HCT116 (cell line): Measurements from ENCODE around the gene ACTL9. TPM values are rescaled to one million over a fixed set of nuclear protein-coding genes. Genes with fewer than 3 reads are reported as not detected.

ENCODE experiments used
- ATAC-seq: fragments of 200-7000 bp; cut with Tn5 transposase; 2 replicates; pipeline ENCODE4 v1.9.1; 2020; ENCODE audit warnings: mild to moderate bottlenecking, moderate library complexity
- BruUV-seq: library from RNA; stranded (reverse); fragments of 400-500 nt; replicated peaks from 2 replicates; lab custom pipeline; 2021; lab: Mats Ljungman, UMichigan
- CTCF ChIA-PET: fragments of 300-600 bp; sonication (Branson Sonifier 250); formaldehyde crosslinking; loops from one replicate; lab custom pipeline; 2021; ENCODE audit warnings: antibody characterized with exemption; lab: Charles Lee
- POLR2A ChIA-PET: fragments of 300-600, 350-600 bp; sonication (Branson Sonifier 250); formaldehyde crosslinking; loops from one replicate; lab custom pipeline; 2021; ENCODE audit warnings: antibody characterized with exemption; lab: Charles Lee
- RAD21 ChIA-PET, 2 experiments: fragments of 300-600 bp; sonication (Branson Sonifier 250); formaldehyde crosslinking; loops; one replicate each; lab custom pipeline; 2023; ENCODE audit warnings: low total read pairs in 2 of 2; ENCODE audit not compliant: uncharacterized antibody in 2 of 2, unreplicated experiment in 2 of 2, low non-redundant PET in 1 of 2; lab: Charles Lee
- DNase-seq: peaks from one replicate; pipeline ENCODE4 v3.0.0-alpha.2; 2010; ENCODE audit warnings: low read depth, low spot score
- H2AFZ ChIP-seq: fragments of 200-600 bp; shearing (Covaris generic), sonication (generic); 2 replicates; pipeline ENCODE4 v1.6.1; 2017; ENCODE audit warnings: low read depth, mixed run types, mixed read lengths, antibody characterized with exemption, low read length; ENCODE audit not compliant: poor library complexity, severe bottlenecking
- H3K27ac ChIP-seq: 2 replicates; pipeline ENCODE4 v1.5.1; 2012; ENCODE audit warnings: low read depth, low read length
- H3K27me3 ChIP-seq: fragments of 200-600 bp; sonication (generic); 2 replicates; pipeline ENCODE4 v1.6.1; 2016; ENCODE audit warnings: mixed run types, low read length, mixed read lengths; ENCODE audit not compliant: insufficient read depth
- H3K36me3 ChIP-seq, 2 experiments: fragments of 200-500 bp in 1 of 2; fragments of 200-600 bp in 1 of 2; sonication (Bioruptor generic) in 1 of 2; sonication (generic) in 1 of 2; 2 replicates each; pipeline versions ENCODE4 v1.5.1 to v1.6.1; 2014 to 2016; ENCODE audit warnings: low read length in 2 of 2, inconsistent platforms in 1 of 2, mixed read lengths in 1 of 2, mixed run types in 1 of 2; ENCODE audit not compliant: insufficient read depth in 2 of 2, control insufficient read depth in 1 of 2
- H3K4me1 ChIP-seq, 2 experiments: fragments of 200-600 bp in 1 of 2; sonication (generic) in 1 of 2; 2 replicates each; pipeline versions ENCODE4 v1.5.1 to v1.6.1; 2012 to 2017; ENCODE audit warnings: low read length in 2 of 2, inconsistent platforms in 1 of 2, mild to moderate bottlenecking in 1 of 2, mixed read lengths in 1 of 2, mixed run types in 1 of 2, moderate library complexity in 1 of 2; ENCODE audit not compliant: insufficient read depth in 2 of 2, control insufficient read depth in 1 of 2
- H3K4me2 ChIP-seq: fragments of 200-600 bp; sonication (generic); 2 replicates; pipeline ENCODE4 v1.6.1; 2017; ENCODE audit warnings: mixed run types, low read length, mixed read lengths
- H3K4me3 ChIP-seq, 2 experiments: fragments of 200-600 bp in 1 of 2; sonication (generic) in 1 of 2; replicated peaks in 1 of 2; 2 replicates each; pipeline ENCODE4 v1.5.1; 2011 to 2016; ENCODE audit warnings: low read length in 2 of 2, control low read depth in 1 of 2, low read depth in 1 of 2, mild to moderate bottlenecking in 1 of 2, mixed read lengths in 1 of 2, mixed run types in 1 of 2
- H3K79me2 ChIP-seq: fragments of 200-600 bp; sonication (generic); 2 replicates; pipeline ENCODE4 v1.6.1; 2017; ENCODE audit warnings: mild to moderate bottlenecking, mixed run types, low read length, moderate library complexity, mixed read lengths; ENCODE audit not compliant: insufficient read depth
- H3K9ac ChIP-seq: fragments of 200-600 bp; sonication (generic); 2 replicates; pipeline ENCODE4 v1.6.1; 2016; ENCODE audit warnings: low read length, mixed read lengths
- H3K9me2 ChIP-seq: fragments of 200-600 bp; sonication (generic), shearing (Covaris generic); 2 replicates; pipeline ENCODE4 v1.6.1; 2017; ENCODE audit warnings: mixed run types, mild to moderate bottlenecking, moderate library complexity; ENCODE audit not compliant: insufficient read depth
- H3K9me3 ChIP-seq, 2 experiments: fragments of 200-500 bp in 1 of 2; fragments of 200-600 bp in 1 of 2; sonication (Bioruptor generic) in 1 of 2; sonication (generic) in 1 of 2; 2 replicates each; pipeline ENCODE4 v1.6.1; 2014 to 2017; ENCODE audit warnings: low read length in 2 of 2, mixed read lengths in 2 of 2, inconsistent platforms in 1 of 2, low read depth in 1 of 2, mild to moderate bottlenecking in 1 of 2, mixed run types in 1 of 2, moderate library complexity in 1 of 2; ENCODE audit not compliant: control insufficient read depth in 1 of 2, insufficient read depth in 1 of 2
- H4K20me1 ChIP-seq: fragments of 200-600 bp; sonication (generic), shearing (Covaris generic); 2 replicates; pipeline ENCODE4 v1.6.1; 2017; ENCODE audit warnings: mixed run types, mild to moderate bottlenecking, moderate library complexity; ENCODE audit not compliant: insufficient read depth
- CBX3 ChIP-seq: IDR thresholded peaks from 2 replicates; pipeline ENCODE4 v1.6.1; 2012; ENCODE audit warnings: low read depth
- CEBPB ChIP-seq: IDR thresholded peaks from 2 replicates; pipeline ENCODE4 v1.6.1; 2012; ENCODE audit warnings: low read depth
- EGR1 ChIP-seq: IDR thresholded peaks from 2 replicates; pipeline ENCODE4 v1.6.1; 2012; ENCODE audit warnings: low read depth
- ELF1 ChIP-seq: IDR thresholded peaks from 2 replicates; pipeline ENCODE4 v1.6.1; 2012; ENCODE audit warnings: low read depth, borderline replicate concordance
- EZH2phosphoT487 ChIP-seq: fragments of 200-600 bp; IDR thresholded peaks from 2 replicates; pipeline ENCODE4 v1.6.1; 2018; ENCODE audit warnings: antibody characterized with exemption, borderline replicate concordance
- FOSL1 ChIP-seq: IDR thresholded peaks from 2 replicates; pipeline ENCODE4 v1.6.1; 2012; ENCODE audit warnings: low read depth
- POLR2AphosphoS5 ChIP-seq: IDR thresholded peaks from 2 replicates; pipeline ENCODE4 v1.6.1; 2011; ENCODE audit warnings: mild to moderate bottlenecking, low read depth, low read length, moderate library complexity
- RAD21 ChIP-seq: IDR thresholded peaks from 2 replicates; pipeline ENCODE4 v1.6.1; 2012; ENCODE audit warnings: low read depth, mild to moderate bottlenecking
- SIN3A ChIP-seq: IDR thresholded peaks from 2 replicates; pipeline ENCODE4 v1.6.1; 2012; ENCODE audit warnings: low read depth
- SP1 ChIP-seq: IDR thresholded peaks from 2 replicates; pipeline ENCODE4 v1.6.1; 2012; ENCODE audit warnings: low read depth
- SRF ChIP-seq: IDR thresholded peaks from 2 replicates; pipeline ENCODE4 v1.6.1; 2012; ENCODE audit warnings: low read depth
- TCF7L2 ChIP-seq: IDR thresholded peaks from 2 replicates; pipeline ENCODE4 v1.7.0; 2011; ENCODE audit warnings: borderline replicate concordance, inconsistent platforms; ENCODE audit not compliant: insufficient read depth, insufficient read length; ENCODE audit errors: extremely low read depth
- ZFX ChIP-seq: fragments of 450-650 bp; IDR thresholded peaks from 2 replicates; pipeline ENCODE4 v1.6.1; 2017
- ZNF274 ChIP-seq: fragments of 200-500 bp; sonication (Bioruptor generic); IDR thresholded peaks from 2 replicates; pipeline ENCODE4 v1.6.1; 2014; ENCODE audit warnings: mild to moderate bottlenecking, low read depth, low read length, inconsistent platforms
- intact Hi-C: fragments of 100-400 bp; cut with micrococcal nuclease; formaldehyde crosslinking; loops from 2 replicates; pipeline ENCODE4 v1.10.0; 2022
- total RNA-seq: library from RNA; stranded (reverse); gene quantifications from one replicate; pipeline ENCODE4 v1.2.1, GENCODE V29; 2021; ENCODE audit not compliant: unreplicated experiment
- TF ChIP-seq, protein P1 (sequence below): IDR thresholded peaks from 2 replicates; pipeline ENCODE4 v1.6.1; 2012
- TF ChIP-seq, protein P2 (sequence below), 3 experiments: fragments of 200-600 bp in 1 of 3; sonication (generic) in 1 of 3; IDR thresholded peaks in 2 of 3; conservative IDR thresholded peaks in 1 of 3; 2 replicates each; pipeline ENCODE4 v1.5.1; 2012 to 2017; ENCODE audit warnings: low read depth in 2 of 3, low read length in 2 of 3, antibody characterized with exemption in 1 of 3, borderline replicate concordance in 1 of 3, control low read depth in 1 of 3, mild to moderate bottlenecking in 1 of 3, mixed read lengths in 1 of 3, mixed run types in 1 of 3, moderate library complexity in 1 of 3; ENCODE audit not compliant: insufficient read depth in 1 of 3
- TF ChIP-seq, protein P3 (sequence below): IDR thresholded peaks from 2 replicates; pipeline ENCODE4 v1.6.1; 2012
- TF ChIP-seq, protein P4 (sequence below): IDR thresholded peaks from 2 replicates; pipeline ENCODE4 v1.6.1; 2011; ENCODE audit warnings: mild to moderate bottlenecking, low read length, moderate library complexity; ENCODE audit not compliant: insufficient replicate concordance; ENCODE audit errors: extremely low read depth

Gene ACTL9
- total RNA-seq, 1 experiment from 2014 or later: not detected

DNA sequence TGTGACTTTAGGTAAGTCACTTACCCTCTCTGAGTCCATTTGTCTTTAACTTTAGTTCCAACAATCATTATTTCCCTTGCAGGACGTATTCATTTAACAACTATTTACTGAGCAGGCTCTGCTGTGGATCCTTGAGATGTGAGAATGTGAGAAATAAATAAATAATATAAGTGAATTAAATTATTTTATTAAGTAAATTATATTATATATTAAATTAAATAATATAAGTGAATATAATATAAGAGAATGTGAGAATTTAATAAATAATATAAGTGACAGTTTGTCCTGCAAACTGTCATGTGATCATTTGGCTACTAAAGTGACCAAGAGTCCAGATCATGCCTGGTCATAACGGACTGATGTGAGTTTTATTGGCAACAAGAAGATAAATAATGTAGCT, 23.4 kb upstream of the ACTL9 start:
- no TSS peak for BruUV-seq
- no peaks in the 10 kb centered on the region for H3K79me2 ChIP-seq
- no peaks in the 10 kb centered on the region for H3K9me3 ChIP-seq
- H3K4me3 ChIP-seq: no peak overlapping the region
- H3K27me3 ChIP-seq: peaks cover 23% of the 10 kb centered on the region
- RAD21 ChIA-PET: no interaction called here
- no peak overlapping the region for H3K9ac ChIP-seq
- no peaks in the 10 kb centered on the region for H4K20me1 ChIP-seq
- no peaks in the 10 kb centered on the region for H3K4me1 ChIP-seq
- no peaks in the 10 kb centered on the region for H3K36me3 ChIP-seq
- intact Hi-C loops: no loop called here
- no peak for ATAC-seq
- no peaks in the 10 kb centered on the region for H3K9me2 ChIP-seq
- CTCF ChIA-PET: no interaction called here
- TF ChIP-seq EZH2phosphoT487: no peak
- TF ChIP-seq ELF1: no peak
- no peak for TF ChIP-seq ZFX
- TF ChIP-seq POLR2AphosphoS5: no peak
- no peak for TF ChIP-seq CBX3
- no peak for TF ChIP-seq SRF
- TF ChIP-seq, protein P1, sequence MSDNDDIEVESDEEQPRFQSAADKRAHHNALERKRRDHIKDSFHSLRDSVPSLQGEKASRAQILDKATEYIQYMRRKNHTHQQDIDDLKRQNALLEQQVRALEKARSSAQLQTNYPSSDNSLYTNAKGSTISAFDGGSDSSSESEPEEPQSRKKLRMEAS: no peak
- TF ChIP-seq, protein P2, sequence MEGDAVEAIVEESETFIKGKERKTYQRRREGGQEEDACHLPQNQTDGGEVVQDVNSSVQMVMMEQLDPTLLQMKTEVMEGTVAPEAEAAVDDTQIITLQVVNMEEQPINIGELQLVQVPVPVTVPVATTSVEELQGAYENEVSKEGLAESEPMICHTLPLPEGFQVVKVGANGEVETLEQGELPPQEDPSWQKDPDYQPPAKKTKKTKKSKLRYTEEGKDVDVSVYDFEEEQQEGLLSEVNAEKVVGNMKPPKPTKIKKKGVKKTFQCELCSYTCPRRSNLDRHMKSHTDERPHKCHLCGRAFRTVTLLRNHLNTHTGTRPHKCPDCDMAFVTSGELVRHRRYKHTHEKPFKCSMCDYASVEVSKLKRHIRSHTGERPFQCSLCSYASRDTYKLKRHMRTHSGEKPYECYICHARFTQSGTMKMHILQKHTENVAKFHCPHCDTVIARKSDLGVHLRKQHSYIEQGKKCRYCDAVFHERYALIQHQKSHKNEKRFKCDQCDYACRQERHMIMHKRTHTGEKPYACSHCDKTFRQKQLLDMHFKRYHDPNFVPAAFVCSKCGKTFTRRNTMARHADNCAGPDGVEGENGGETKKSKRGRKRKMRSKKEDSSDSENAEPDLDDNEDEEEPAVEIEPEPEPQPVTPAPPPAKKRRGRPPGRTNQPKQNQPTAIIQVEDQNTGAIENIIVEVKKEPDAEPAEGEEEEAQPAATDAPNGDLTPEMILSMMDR (IDR thresholded peaks at IDR 0.05 in 2 of 3, conservative IDR thresholded peaks at IDR 0.05 in 1 of 3; ENCODE audit: borderline replicate concordance in 1 of 3, insufficient read depth in 1 of 3, low read depth in 2 of 3, low read length in 2 of 3): no peak
- no peak for TF ChIP-seq SP1
- POLR2A ChIA-PET: no interaction called here
- H3K4me2 ChIP-seq: no peak overlapping the region
- no peak for DNase-seq
- no peak overlapping the region for H3K27ac ChIP-seq
- H2AFZ ChIP-seq: no peak overlapping the region

DNA sequence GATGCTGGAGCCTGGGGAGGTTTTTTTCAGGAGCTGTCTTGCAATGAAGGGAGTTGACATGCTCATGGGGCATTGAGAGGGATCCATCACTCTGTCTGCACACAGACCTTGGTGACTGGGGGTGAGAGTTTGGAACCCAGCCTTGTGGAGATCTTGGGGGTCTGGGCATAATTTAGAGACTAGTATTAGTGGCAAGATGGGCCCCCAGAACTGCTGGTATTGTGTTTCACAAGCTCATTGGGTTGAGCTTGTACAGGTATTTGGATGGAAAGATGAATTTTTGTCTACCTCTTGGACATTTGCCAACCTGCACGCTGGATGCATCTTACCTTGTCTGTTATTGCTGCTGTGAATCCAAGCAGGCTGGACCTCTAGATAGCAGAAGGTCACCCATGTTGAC, 22.7 kb upstream of the ACTL9 start, which contains the start of gene OR2Z1:
OR2Z1 (plus strand) TSS at position 301 of the 400 bp plus-strand sequence. CDS start 9,395 bp downstream, outside the sequence.
- intact Hi-C loops: no loop called here
- ChIA-PET CTCF (no interaction called here), POLR2A (no interaction called here), RAD21 (no interaction called here)
- Histone ChIP-seq H3K4me3 (no peak within 1 kb of the TSS), H3K9ac (no peak within 1 kb of the TSS), H3K4me2 (no peak within 1 kb of the TSS), H4K20me1 (no peaks in the 10 kb centered on the region), H3K4me1 (no peaks in the 10 kb centered on the region), H3K36me3 (no peaks in the 10 kb centered on the region), H3K27ac (no peak within 1 kb of the TSS), H2AFZ (no peak within 1 kb of the TSS), H3K9me3 (no peaks in the 10 kb centered on the region), H3K9me2 (no peaks in the 10 kb centered on the region), H3K27me3 (peaks cover 23% of the 10 kb centered on the region), H3K79me2 (no peaks in the 10 kb centered on the region)
- no peak for TF ChIP-seq EGR1
- TF ChIP-seq FOSL1: no peak
- TF ChIP-seq, protein P3, sequence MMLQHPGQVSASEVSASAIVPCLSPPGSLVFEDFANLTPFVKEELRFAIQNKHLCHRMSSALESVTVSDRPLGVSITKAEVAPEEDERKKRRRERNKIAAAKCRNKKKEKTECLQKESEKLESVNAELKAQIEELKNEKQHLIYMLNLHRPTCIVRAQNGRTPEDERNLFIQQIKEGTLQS: no peak
- TF ChIP-seq, protein P4, sequence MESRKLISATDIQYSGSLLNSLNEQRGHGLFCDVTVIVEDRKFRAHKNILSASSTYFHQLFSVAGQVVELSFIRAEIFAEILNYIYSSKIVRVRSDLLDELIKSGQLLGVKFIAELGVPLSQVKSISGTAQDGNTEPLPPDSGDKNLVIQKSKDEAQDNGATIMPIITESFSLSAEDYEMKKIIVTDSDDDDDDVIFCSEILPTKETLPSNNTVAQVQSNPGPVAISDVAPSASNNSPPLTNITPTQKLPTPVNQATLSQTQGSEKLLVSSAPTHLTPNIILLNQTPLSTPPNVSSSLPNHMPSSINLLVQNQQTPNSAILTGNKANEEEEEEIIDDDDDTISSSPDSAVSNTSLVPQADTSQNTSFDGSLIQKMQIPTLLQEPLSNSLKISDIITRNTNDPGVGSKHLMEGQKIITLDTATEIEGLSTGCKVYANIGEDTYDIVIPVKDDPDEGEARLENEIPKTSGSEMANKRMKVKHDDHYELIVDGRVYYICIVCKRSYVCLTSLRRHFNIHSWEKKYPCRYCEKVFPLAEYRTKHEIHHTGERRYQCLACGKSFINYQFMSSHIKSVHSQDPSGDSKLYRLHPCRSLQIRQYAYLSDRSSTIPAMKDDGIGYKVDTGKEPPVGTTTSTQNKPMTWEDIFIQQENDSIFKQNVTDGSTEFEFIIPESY: no peak
- TF ChIP-seq SIN3A: no peak
- TF ChIP-seq SRF: no peak
- no peak for TF ChIP-seq ELF1
- no peak for TF ChIP-seq RAD21
- no peak for TF ChIP-seq TCF7L2
- no peak for TF ChIP-seq ZNF274
- no peak for TF ChIP-seq CBX3
- no peak for TF ChIP-seq CEBPB
- ATAC-seq (no peak), DNase-seq (no peak)
- BruUV-seq: no TSS peak
